Measurements from ENCODE around the gene LRRIQ3.
"Not testable (repeated sequence)": the region's sequence is repeated elsewhere in the genome, so short reads cannot be mapped to it uniquely, and the experiment has no call there.

The LRRIQ3 gene, protein sequence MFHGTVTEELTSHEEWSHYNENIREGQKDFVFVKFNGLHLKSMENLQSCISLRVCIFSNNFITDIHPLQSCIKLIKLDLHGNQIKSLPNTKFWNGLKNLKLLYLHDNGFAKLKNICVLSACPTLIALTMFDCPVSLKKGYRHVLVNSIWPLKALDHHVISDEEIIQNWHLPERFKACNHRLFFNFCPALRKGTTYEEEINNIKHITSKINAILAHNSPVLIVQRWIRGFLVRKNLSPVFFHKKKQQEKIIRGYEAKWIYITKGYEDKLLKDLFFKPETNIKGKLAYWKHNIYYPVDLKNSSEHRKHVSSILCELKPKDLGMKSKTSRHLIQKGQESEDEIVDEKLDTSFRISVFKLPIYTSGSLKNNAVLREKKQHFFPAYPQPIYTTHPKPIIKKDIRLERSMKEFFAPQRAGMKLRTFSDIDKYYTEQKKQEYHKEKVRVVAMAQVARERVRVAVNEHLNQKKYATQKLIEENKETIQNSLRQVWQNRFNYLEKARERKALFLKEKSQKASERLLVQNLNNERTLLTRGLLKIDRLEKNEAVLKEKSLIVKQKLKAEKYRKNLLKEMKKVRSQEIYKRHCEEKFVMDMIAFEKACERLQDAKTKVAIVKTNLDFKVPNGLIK

DNA sequence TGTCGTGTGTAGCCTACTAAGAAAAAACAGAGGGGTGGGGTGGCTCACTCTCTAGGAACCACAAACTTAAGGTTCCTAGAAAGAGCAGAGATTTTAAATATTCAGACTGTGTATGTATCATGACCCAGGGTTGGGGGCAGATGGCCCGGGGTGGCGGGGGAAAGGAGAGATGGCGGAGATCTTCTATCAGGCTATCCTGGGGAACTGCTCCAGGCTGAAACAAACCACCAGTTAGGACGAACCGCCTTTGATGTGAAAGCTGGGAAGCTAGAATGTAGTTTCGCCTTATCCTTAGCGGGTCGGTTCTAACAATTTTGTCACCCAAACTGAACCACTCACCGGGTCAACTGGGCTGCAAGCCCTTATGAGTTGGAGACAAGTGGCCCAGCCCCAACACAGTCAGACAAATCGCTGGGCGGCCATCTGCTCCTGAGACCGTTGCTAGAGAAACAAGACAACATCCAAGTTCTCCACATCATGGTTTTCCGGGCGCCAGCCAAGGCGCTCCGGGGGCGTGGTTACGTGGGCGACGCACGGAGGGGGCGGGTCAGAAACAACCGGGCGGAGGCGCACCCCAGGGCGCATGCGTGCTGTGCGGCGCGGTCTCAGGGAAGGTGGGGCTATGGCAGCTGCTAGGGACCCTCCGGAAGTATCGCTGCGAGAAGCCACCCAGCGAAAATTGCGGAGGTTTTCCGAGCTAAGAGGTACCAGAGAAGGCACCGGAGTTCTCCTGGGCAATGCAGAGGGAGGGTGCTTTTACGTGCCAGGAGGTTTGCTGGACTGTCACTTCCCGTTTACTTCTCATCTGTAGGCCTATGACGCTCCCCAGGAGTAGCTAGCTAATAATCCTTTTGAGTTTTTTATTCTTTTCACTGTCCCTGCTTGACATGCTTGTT lies at the start of gene LRRIQ3, which contains the start of gene FPGT:
LRRIQ3 (minus strand) TSS at position 520 of the 896 bp plus-strand sequence. CDS start 14,492 bp downstream, outside the sequence.
FPGT (plus strand) TSS at position 586 of the 896 bp plus-strand sequence; CDS start at position 623, 37 bp downstream.
- peak; percentile 73 for DNase-seq (ENCODE audit: low spot score)

DNA sequence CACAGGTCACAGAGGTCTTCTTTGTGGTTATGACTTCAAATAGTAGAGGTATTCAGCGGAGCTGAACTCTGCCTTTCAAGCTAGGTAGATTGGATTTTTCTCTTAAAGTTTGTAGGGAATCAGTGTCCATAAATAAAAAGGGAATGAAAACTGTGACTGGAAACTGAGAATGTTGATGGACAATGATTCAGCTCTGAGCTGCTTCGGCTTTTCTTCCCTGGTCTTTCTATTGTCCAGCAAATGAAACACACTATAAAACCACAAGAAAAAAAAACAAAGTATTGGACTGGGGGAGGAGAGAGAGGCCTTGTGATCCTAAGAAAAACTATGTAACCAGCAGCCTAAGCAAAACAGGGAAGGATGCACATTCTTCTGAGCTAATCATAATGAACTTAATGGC lies 48.3 kb upstream of the LRRIQ3 start:
- DNase-seq (ENCODE audit: low spot score): no peak

DNA sequence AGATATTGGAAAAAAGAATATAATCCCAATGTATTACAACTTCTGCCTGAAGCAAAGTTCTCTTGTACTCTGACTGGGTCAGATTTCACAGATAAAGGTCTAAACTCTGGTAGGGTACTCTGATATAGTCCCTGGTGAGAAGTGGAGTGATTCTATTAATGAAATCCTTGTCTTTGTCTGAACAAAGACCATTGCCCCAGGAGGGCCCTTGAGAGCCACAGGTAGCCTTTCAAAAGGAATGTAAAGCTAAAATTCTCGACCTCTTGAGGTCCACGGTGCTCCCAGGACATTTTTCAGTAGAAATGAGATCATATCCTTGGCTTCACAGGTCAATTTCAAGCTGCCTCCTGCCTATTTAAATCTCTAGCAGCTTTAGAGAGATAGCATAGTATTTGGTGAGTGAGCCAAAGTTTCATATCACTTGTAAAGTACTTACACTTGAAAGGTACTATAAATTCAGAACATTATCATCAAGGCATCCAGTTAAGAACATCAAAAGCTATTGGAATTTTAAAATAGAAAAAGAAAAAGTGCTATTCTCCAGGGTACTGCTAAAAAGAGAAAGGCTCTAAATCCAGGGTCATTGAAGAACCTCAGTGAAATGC lies 47.3 kb upstream of the LRRIQ3 start:
- no peak for DNase-seq (ENCODE audit: low spot score)

DNA sequence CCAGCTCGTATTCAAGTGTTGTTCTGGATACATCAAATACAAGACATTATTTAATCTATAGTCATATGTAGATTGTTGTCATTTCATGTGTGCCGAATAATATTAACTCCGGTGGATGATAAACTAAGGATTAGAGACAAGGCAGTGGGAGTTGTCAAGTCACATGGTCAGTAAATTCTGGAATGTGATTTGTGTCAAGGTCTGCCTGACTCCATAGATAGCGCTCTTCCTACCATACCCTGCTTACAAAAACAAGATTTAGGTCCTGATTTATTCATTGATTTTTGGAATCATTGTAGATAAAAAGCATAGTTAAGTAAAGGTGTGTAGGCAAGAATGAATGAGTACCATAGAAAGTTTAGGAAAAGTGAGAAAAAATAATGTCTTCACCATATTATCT lies 39.8 kb upstream of the LRRIQ3 start:
- DNase-seq (ENCODE audit: low spot score): no peak

DNA sequence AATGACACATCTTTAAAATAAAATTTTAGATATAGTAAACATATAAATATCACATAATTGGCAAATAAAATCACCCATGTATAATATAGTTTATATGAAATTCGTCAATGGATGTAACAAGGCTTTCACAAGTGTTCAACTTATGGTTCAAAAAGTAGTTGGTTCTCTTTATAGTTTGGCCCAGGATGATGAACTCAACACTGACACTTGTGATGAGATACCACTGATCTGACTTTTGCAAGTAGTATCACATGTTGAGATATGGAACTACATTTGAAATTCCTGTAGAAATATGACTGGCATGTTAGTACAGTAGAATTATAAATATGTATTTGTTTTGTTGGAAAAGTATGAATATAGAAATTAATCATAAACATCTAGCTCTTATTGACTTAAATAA lies 39.1 kb upstream of the LRRIQ3 start:
- no peak for DNase-seq (ENCODE audit: low spot score)

DNA sequence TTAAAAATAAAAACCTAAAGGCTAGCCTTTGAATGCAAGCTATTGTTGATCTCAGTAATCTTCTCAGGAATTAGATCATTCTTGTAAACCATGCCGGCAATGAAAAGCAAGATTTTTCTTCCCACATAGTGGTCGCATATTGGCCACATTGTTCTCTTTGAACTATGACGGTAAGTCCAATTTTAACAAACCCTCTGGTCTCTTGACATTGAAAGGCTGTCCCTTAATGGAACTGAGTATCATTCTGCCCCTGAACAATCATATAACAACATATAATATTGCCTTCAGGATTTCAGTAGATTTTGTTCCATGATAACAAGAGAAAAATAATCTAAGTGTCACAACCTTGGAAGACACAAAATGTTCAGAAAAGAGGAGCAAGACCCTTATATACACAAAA lies 38.5 kb upstream of the LRRIQ3 start:
- DNase-seq (ENCODE audit: low spot score): no peak

DNA sequence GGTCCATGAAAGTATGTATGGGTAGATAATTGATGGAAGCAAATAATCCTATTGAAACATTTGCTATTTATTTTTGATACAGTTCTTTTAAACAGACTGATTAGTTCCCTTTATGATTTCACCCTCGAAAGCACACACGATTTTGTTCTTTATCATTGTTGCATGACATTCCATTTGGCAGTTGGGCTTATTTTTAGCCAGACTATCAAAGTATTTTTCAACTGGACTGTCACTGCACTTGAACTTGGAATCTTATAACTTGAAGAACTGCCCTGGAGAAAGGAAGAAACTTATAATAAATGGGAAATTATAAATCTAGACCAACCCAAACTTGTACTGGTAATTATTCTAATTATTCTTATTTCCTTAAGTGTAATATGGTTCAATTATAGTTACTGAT lies 37.2 kb upstream of the LRRIQ3 start, which contains the start of gene TNNI3K:
TNNI3K (plus strand) TSS at position 235 of the 400 bp plus-strand sequence; CDS start at position 300, 65 bp downstream.
- DNase-seq (ENCODE audit: low spot score): no peak

DNA sequence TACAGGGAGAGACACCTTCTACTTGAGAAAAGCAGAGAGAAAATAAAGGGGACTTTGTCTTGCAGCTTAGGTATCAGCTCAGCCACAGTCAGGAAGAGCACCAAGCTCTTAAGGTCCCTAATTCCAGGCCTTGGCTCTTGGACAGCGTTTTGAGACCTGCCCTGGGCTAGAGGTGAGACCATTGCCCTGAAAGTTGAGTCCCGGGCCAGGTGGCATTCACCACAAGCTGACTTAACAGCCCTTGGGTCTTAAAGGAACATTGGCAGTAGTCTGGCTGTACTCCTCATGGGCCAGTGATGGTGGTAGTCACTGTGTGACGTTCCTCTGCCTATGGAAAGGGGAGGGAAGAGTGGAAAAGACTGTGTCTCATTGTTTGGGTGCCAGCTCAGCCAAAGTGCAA lies 25.5 kb upstream of the LRRIQ3 start:
- DNase-seq (ENCODE audit: low spot score): no peak

DNA sequence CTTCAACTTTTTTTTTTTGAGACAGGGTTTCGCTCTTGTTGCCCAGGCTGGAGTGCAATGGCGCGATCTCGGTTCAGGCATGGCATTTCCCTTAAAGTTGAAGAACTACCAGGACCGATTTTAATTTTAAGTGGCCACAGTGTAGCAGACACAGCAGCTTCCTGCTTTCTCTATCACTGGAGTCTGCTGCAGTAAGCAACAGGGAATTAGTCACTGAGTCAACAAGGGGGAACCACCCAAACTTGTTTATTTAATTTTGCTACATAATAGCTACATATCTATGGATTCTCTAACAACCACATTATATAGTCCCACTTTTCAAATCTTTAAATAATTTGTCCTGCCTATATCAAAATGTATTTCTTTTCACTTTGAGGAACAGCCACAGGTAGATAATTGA lies 24.7 kb upstream of the LRRIQ3 start:
- DNase-seq (ENCODE audit: low spot score): no peak

DNA sequence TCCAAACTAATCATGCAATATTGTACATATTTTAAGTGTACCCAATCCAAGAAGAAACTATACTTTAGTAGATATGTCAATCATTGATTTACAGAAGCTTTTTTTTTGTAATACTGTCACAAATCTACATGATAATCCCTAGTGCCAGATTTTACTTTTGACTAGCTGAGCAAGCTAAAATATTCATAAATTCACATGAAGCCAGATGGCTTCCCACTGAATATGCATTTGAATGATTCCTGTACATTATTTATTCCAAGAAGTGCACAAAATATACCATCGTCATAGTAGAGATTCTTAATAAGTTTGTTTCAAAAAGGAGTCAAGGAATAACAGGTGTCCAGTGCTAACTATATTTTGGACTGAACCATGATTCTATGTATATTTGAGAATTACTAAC lies 17.3 kb upstream of the LRRIQ3 start:
- no peak for DNase-seq (ENCODE audit: low spot score)

DNA sequence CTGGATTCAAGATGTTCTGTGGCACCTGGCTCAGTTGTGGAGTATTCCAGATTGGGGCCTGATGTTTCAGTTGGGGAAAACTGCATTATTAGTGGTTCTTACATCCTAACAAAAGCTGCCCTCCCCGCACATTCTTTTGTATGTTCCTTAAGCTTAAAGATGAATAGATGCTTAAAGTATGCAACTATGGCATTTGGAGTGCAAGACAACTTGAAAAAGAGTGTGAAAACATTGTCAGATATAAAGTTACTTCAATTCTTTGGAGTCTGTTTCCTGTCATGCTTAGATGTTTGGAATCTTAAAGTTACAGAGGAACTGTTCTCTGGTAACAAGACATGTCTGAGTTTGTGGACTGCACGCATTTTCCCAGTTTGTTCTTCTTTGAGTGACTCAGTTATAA lies 7.3 kb upstream of the LRRIQ3 start:
- no peak for DNase-seq (ENCODE audit: low spot score)

DNA sequence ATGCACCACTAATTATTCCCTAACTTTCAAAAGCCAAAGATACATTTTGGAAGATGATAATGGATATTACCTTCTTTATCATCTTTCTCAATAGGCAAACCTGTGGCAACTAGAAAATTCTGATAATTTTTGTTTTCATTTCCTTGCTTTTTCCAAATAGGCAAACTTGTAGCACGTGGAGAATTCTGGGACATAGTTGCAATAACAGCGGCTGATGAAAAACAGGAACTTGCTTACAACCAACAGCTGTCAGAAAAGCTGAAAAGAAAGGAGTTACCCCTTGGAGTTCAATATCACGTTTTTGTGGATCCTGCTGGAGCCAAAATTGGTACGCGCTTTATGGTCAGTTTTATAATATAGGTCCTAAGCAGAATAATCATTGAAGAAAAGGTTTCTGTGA lies 1.5 kb upstream of the LRRIQ3 start:
- DNase-seq (ENCODE audit: low spot score): no peak

DNA sequence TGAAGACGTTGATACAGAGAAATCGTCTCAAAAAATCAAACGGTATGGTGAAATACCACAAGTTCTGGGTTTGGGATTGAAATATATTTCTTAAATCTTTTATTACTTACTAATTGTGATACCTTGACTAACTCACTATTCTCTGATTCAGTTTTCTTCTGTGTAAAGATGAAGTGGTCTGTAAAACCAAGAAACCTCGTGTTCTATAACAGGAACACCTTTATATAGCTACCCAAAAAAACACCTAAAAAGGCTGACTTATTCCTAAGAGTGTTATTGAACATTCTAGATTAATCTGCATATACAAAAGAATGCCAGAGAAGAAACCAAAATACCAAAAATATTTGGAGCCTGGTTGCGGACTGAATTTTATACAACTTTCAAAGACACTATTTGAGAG lies 721 bp downstream of the LRRIQ3 start:
- no peak for DNase-seq (ENCODE audit: low spot score)

DNA sequence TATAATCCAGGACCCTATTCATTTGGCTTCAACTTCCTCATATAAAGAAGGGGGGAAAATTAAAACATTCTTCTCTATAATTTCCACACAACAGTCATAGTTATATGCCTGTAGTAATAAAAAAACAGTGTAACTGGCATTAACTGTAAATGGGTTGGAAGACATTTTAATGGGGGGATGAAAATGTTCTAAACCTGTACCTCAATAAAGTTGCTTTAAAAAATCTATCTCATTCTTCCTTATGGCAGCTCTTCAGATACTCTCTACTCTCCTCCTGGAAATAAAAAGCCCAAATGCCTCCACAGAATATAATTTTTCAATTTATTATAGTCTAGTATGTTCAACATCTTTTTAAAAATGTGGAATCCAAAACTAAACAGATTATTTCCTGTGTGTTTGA lies 2.6 kb downstream of the LRRIQ3 start:
- no peak for DNase-seq (ENCODE audit: low spot score)

DNA sequence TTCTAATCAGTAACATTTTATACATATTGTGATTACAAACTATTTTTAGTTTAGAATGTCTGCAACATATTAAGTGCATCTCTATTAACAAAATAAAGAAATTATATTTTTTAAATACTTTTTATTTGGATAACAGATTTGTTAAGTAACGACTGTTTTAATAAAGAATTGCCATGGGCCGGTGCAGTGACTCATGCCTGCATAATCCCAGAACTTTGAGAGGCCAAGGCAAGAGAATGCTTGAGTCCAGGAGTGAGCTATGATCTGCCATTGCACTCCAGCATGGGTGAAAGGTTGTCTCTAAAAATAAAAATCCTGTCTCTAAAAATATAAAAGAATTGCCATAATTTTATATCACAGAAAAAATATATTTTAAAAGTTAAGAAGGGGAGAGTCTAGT lies 4.1 kb downstream of the LRRIQ3 start:
- DNase-seq (ENCODE audit: low spot score): no peak

DNA sequence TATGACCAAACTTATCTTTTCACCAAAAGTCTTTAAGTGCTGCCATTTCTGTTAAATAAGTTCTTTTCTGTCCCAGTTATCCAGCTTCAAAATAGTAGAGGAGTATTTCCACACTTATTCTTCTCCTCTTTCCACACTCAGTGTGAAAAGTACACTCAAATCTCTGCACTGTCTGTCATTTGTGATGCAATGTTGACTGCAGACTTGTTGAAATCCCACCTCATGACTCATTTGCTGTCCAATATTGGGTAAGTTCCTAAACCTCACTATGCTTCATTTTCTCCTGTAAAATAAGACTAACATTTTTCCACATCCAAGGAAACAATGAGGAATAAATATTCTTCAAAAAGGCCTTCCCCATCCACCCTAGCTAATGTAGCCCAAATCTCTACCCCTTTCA lies 17.5 kb downstream of the LRRIQ3 start:
- peak; percentile 3 for DNase-seq (ENCODE audit: low spot score)

DNA sequence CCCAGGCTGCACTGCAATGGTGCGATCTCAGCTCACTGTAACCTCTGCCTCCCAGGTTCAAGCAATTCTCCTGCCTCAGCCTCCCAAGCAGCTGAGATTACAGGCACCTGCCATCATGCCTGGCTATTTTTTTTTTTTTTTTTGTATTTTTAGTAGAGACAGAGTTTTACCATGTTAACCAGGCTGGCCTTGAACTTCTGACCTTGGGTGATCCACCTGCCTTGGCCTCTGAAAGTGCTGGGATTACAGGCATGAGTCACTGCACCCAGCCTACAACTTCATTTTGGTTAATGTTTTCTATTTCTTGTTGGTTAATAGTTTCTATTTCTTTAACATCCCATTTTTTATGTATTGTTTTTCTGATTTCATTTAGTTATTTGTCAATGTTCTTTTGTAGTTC lies 23.6 kb downstream of the LRRIQ3 start:
- DNase-seq (ENCODE audit: low spot score): not testable (repeated sequence)

DNA sequence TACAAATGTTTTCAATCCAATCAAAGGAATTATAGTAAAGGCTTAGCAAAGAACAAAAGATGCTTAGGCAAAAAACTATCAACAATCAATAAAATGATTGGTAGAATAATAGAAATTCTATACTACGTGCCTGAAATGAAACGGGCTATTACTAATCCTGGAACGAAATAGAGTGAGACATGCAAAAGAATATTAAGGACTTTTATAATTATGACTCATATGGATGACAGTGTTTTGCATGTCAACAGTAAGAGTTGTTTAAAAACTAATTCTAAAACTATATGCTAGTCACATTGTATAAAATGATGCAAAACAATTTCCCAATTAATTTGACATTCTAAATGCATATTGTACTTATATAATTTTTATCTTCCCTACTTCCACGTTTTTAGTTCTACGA lies 35.6 kb downstream of the LRRIQ3 start:
- DNase-seq (ENCODE audit: low spot score): no peak

DNA sequence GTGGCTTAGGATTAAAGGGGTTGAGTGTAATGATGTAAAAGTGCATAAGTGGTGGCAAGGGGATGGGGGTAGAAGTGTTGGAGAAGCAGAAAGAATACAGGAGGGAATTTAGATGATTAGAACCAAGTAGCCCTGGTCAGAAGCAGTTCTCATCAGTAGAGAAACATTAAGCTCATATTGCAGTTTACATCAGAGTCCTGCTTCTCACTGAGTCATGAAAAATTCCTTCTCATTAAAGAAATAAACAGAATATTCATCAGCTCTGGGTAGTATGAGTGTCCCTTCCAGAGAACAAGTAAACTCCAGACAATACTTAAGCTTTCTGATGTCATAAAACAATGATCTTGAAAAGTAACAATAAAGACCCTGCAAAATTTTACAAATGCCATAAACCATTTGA lies 36.5 kb downstream of the LRRIQ3 start:
- no peak for DNase-seq (ENCODE audit: low spot score)

DNA sequence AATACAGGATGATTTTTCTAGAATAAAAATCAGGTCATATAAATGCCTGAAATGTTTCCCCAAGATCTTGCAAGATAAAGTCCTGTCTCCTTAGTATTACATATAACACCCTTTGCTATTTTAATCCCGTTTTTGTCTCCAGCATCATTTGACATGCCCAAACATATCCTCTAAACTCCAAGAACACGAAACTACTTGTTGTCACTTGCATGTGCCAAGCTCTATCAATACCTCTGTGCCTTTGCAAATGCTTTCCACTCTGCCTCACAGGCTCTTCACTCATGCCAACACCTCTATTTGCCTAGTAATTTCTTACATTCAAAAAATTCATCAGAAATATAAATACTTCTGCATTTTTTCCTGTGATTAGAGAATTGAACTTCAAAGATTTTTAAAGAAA lies 37.9 kb downstream of the LRRIQ3 start:
- no peak for DNase-seq (ENCODE audit: low spot score)

DNA sequence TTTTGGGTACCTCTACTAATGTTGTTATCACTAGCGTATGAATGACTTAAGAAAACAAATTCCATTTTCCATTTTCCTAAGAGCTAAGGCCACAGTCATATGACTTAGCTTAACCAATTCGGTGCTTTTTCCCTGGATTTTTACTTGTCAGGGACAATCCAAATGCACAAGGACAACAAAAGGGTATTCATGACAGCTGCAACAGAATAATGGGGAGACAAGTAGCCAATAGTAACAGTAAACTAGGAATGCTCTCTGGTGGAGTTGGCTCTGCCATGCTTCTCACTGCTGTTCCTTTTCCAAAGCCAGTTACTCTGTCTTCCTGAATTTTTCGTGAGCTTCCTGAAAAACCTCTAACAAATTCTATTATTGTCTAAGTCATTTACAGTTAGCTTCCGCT lies 52.9 kb downstream of the LRRIQ3 start:
- no peak for DNase-seq (ENCODE audit: low spot score)

DNA sequence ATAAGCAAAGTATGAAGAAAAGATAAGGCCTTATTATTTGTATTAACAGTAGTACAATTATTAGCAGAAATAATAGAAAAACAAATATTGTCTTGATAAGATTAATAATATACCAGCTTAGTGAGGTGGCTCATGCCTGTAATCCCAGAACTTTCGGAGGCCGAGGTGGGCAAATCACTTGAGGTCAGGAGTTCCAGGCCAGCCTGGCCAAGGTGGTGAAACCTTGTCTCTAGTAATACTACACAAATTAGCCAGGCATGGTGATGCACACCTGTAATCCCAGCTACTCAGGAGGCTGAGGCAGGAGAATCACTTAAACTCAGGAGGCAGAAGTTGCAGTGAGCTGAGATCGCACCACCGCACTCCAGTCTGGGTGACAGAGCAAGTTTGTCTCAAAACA lies 80.6 kb downstream of the LRRIQ3 start:
- DNase-seq (ENCODE audit: low spot score): not testable (repeated sequence)

Measured in HuH-7.5 (cell line).